GM19023 (cell line): ENCODE results near the gene ZNF488.

Experiments used
- ATAC-seq: cut with Tn5 transposase; IDR thresholded peaks from one replicate; pipeline ENCODE4 v1.9.1; 2021; ENCODE audit warnings: mild to moderate bottlenecking, moderate library complexity; ENCODE audit not compliant: unreplicated experiment

ZNF488 gene

GRCh38 chr10:47367646-47368045 is 16.4 kb downstream of the ZNF488 start:
- no peak for ATAC-seq

- no peak for ATAC-seq
Observed at GRCh38 chr10:47366731-47367460, 17.2 kb downstream of the ZNF488 start.

GRCh38 chr10:47366181-47366631 is 17.9 kb downstream of the ZNF488 start:
- no peak for ATAC-seq

GRCh38 chr10:47365431-47366180 is 18.5 kb downstream of the ZNF488 start:
- ATAC-seq = no peak

GRCh38 chr10:47364911-47365310 is 19.2 kb downstream of the ZNF488 start:
- no peak for ATAC-seq

- ATAC-seq = no peak
Observed at GRCh38 chr10:47364366-47364765, 19.7 kb downstream of the ZNF488 start.

GRCh38 chr10:47363781-47364180 is 20.3 kb downstream of the ZNF488 start:
- ATAC-seq = no peak

GRCh38 chr10:47362199-47362598 is 21.9 kb downstream of the ZNF488 start:
- no peak for ATAC-seq

- no peak for ATAC-seq
Observed at GRCh38 chr10:47361293-47361692, 22.8 kb downstream of the ZNF488 start.

- no peak for ATAC-seq
Observed at GRCh38 chr10:47360419-47361040, 23.6 kb downstream of the ZNF488 start.

GRCh38 chr10:47359626-47360418 is 24.3 kb downstream of the ZNF488 start:
- no peak for ATAC-seq

GRCh38 chr10:47359101-47359500 is 25.0 kb downstream of the ZNF488 start:
- ATAC-seq = no peak

- ATAC-seq = no peak
Observed at GRCh38 chr10:47358457-47358856, 25.6 kb downstream of the ZNF488 start.

- ATAC-seq = no peak
Observed at GRCh38 chr10:47357911-47358310, 26.2 kb downstream of the ZNF488 start.

GRCh38 chr10:47357131-47357582 is 26.9 kb downstream of the ZNF488 start:
- ATAC-seq = no peak

- no peak for ATAC-seq
Observed at GRCh38 chr10:47356708-47357107, 27.4 kb downstream of the ZNF488 start.

- ATAC-seq = no peak
Observed at GRCh38 chr10:47354900-47355299, 29.2 kb downstream of the ZNF488 start.

- no peak for ATAC-seq
Observed at GRCh38 chr10:47354165-47354564, 29.9 kb downstream of the ZNF488 start.

- no peak for ATAC-seq
Observed at GRCh38 chr10:47353351-47353750, 30.7 kb downstream of the ZNF488 start.

GRCh38 chr10:47351899-47352815 is 31.9 kb downstream of the ZNF488 start:
- ATAC-seq = no peak
